ENCODE measurements around the gene IL36RN. TPM values are rescaled to one million over a fixed set of nuclear protein-coding genes. Genes with fewer than 3 reads are reported as not detected.

Gene IL36RN
- total RNA-seq, 2 experiments from 2014 or later, result not detected

- CTCF ChIA-PET (ENCODE audit: unreplicated experiment), result no interaction called here
- POLR2A ChIA-PET, result no interaction called here
- BruUV-seq (replicated peaks), result no TSS peak
Observed at GRCh38 chr2:113036763-113037162, 22.2 kb upstream of the IL36RN start.

GRCh38 chr2:113038291-113038690 lies 20.7 kb upstream of the IL36RN start:
- Histone ChIP-seq H3K27ac (ENCODE audit: low read depth, low read length, poor library complexity, severe bottlenecking) (no peak overlapping the region), H3K4me2 (ENCODE audit: low read length) (no peak overlapping the region), H3K79me2 (ENCODE audit: insufficient read depth, low read depth, low read length) (no peaks in the 10 kb centered on the region), H3K4me3 (ENCODE audit: low read depth, low read length, poor library complexity, severe bottlenecking) (no peak overlapping the region), H4K20me1 (ENCODE audit: insufficient read depth, low read length) (no peaks in the 10 kb centered on the region), H3K9me3 (ENCODE audit: low read length) (no peaks in the 10 kb centered on the region), H3K36me3 (ENCODE audit: insufficient read depth, low read length) (no peaks in the 10 kb centered on the region), H3K4me1 (ENCODE audit: insufficient read depth, low read length, poor library complexity, severe bottlenecking) (no peaks in the 10 kb centered on the region), H3K9me2 (ENCODE audit: insufficient read depth, low read length) (no peaks in the 10 kb centered on the region), H2AFZ (ENCODE audit: low read length) (no peak overlapping the region)
- no peak for DNase-seq (ENCODE audit: low spot score)
- CTCF ChIA-PET (ENCODE audit: unreplicated experiment), result no interaction called here
- intact Hi-C loops (cut with micrococcal nuclease; ENCODE audit: unreplicated experiment), result no loop called here
- POLR2A ChIA-PET, result no interaction called here
- no peak for TF ChIP-seq CTCF (conservative IDR thresholded peaks at IDR 0.05; ENCODE audit: low read length)
- no peak for TF ChIP-seq EZH2phosphoT487 (IDR thresholded peaks at IDR 0.05; ENCODE audit: borderline replicate concordance, low read depth, low read length)
- no TSS peak for BruUV-seq (replicated peaks)

More at GRCh38 chr2:113036763-113037162, 22.2 kb upstream of the IL36RN start:
- DNase-seq (ENCODE audit: low spot score), result no peak
- H3K9me2 ChIP-seq (ENCODE audit: insufficient read depth, low read length), result no peaks in the 10 kb centered on the region
- H4K20me1 ChIP-seq (ENCODE audit: insufficient read depth, low read length), result no peaks in the 10 kb centered on the region
- TF ChIP-seq CTCF (conservative IDR thresholded peaks at IDR 0.05; ENCODE audit: low read length) (no peak), EZH2phosphoT487 (IDR thresholded peaks at IDR 0.05; ENCODE audit: borderline replicate concordance, low read depth, low read length) (no peak)
- H3K9me3 ChIP-seq (ENCODE audit: low read length), result no peaks in the 10 kb centered on the region
- H3K4me1 ChIP-seq (ENCODE audit: insufficient read depth, low read length, poor library complexity, severe bottlenecking), result no peaks in the 10 kb centered on the region
- no peaks in the 10 kb centered on the region for H3K36me3 ChIP-seq (ENCODE audit: insufficient read depth, low read length)
- intact Hi-C loops (cut with micrococcal nuclease; ENCODE audit: unreplicated experiment), result no loop called here
- H2AFZ ChIP-seq (ENCODE audit: low read length), result no peak overlapping the region
- no peaks in the 10 kb centered on the region for H3K79me2 ChIP-seq (ENCODE audit: insufficient read depth, low read depth, low read length)
- no peak overlapping the region for H3K27ac ChIP-seq (ENCODE audit: low read depth, low read length, poor library complexity, severe bottlenecking)
- H3K4me3 ChIP-seq (ENCODE audit: low read depth, low read length, poor library complexity, severe bottlenecking), result no peak overlapping the region
- no peak overlapping the region for H3K4me2 ChIP-seq (ENCODE audit: low read length)

DNA sequence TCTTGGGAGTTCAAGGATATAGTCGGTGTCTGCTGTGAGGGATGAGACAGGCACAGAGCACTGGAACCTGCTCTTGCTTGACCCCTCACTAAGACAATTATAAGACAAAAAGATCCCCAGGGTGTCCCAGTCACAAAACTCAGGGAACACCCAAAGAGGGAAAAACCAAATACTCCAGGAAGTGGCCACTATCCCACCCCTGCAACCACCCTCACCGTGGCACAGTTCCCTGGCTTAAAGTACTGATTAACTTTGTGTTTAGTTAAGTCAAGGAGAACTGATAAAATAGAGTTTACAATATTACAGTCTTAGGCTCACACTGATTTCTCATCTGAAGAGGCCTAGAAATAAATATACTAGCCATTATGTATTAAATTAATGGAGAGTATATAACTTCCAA lies 19.8 kb upstream of the IL36RN start:
- no peaks in the 10 kb centered on the region for H3K9me3 ChIP-seq (ENCODE audit: low read length)
- no peak overlapping the region for H2AFZ ChIP-seq (ENCODE audit: low read length)
- no peak overlapping the region for H3K27ac ChIP-seq (ENCODE audit: low read depth, low read length, poor library complexity, severe bottlenecking)
- no peaks in the 10 kb centered on the region for H4K20me1 ChIP-seq (ENCODE audit: insufficient read depth, low read length)
- ChIA-PET CTCF (ENCODE audit: unreplicated experiment) (no interaction called here), POLR2A (no interaction called here)
- DNase-seq (ENCODE audit: low spot score), result no peak
- no peaks in the 10 kb centered on the region for H3K36me3 ChIP-seq (ENCODE audit: insufficient read depth, low read length)
- TF ChIP-seq EZH2phosphoT487 (IDR thresholded peaks at IDR 0.05; ENCODE audit: borderline replicate concordance, low read depth, low read length) (no peak), CTCF (conservative IDR thresholded peaks at IDR 0.05; ENCODE audit: low read length) (no peak)
- no peak overlapping the region for H3K4me3 ChIP-seq (ENCODE audit: low read depth, low read length, poor library complexity, severe bottlenecking)
- H3K9me2 ChIP-seq (ENCODE audit: insufficient read depth, low read length), result no peaks in the 10 kb centered on the region
- no peaks in the 10 kb centered on the region for H3K79me2 ChIP-seq (ENCODE audit: insufficient read depth, low read depth, low read length)
- no peak overlapping the region for H3K4me2 ChIP-seq (ENCODE audit: low read length)
- BruUV-seq (replicated peaks), result no TSS peak
- no peaks in the 10 kb centered on the region for H3K4me1 ChIP-seq (ENCODE audit: insufficient read depth, low read length, poor library complexity, severe bottlenecking)
- intact Hi-C loops (cut with micrococcal nuclease; ENCODE audit: unreplicated experiment), result no loop called here

Data from OCI-LY7 (cell line).